ENCODE data around the gene ENHO. TPM values are rescaled to one million over a fixed set of nuclear protein-coding genes. Genes with fewer than 3 reads are reported as not detected.

The ENHO gene
- polyA plus RNA-seq, 3 donors, result 2.3 to 3.2 (median 2.7) TPM

GRCh38 chr9:34564617-34565016, 41.8 kb upstream of the ENHO start:
- Histone ChIP-seq H3K79me2 (ENCODE audit: insufficient read depth, low read length) (no peaks in the 10 kb centered on the region), H3K4me2 (replicated peaks; ENCODE audit: extremely low read depth, low read length, poor library complexity, severe bottlenecking) (no peak overlapping the region), H3K9me3 (replicated peaks in 1 of 2; ENCODE audit: control insufficient read depth in 1 of 2, insufficient read depth in 1 of 2, low read length in 2 of 2) (peaks cover 0 to 7% of the 10 kb centered on the region in 2 donors), H3K27me3 (ENCODE audit: control insufficient read depth in 2 of 2, insufficient read depth in 2 of 2, low read length in 2 of 2) (peaks cover 0 to 9% of the 10 kb centered on the region in 2 donors), H3K4me3 (replicated peaks in 1 of 3; ENCODE audit: low read depth in 2 of 3, low read length in 3 of 3) (no peak overlapping the region), H3K36me3 (replicated peaks in 1 of 2; ENCODE audit: control insufficient read depth in 1 of 2, insufficient read depth in 2 of 2, low read length in 2 of 2) (no peaks in the 10 kb centered on the region), H2AFZ (ENCODE audit: insufficient read depth, low read depth, low read length, poor library complexity, severe bottlenecking) (no peak overlapping the region), H4K20me1 (ENCODE audit: insufficient read depth, low read length) (no peaks in the 10 kb centered on the region), H3K9ac (ENCODE audit: insufficient read depth, low read length, poor library complexity, severe bottlenecking) (no peak overlapping the region), H3K4me1 (ENCODE audit: control insufficient read depth in 1 of 2, insufficient read depth in 2 of 2, low read length in 2 of 2) (no peaks in the 10 kb centered on the region), H3K27ac (ENCODE audit: low read depth in 1 of 2, low read length in 2 of 2) (no peak overlapping the region)
- DNase-seq, result no peak
- Mint-ChIP-seq H3K4me1 (no peaks in the 10 kb centered on the region), H3K4me3 (no peak overlapping the region), H3K9me3 (peaks cover 0 to 10% (median 7%) of the 10 kb centered on the region in 7 donors), H3K27ac (no peak overlapping the region), H3K36me3 (no peaks in the 10 kb centered on the region), H3K27me3 (ENCODE audit: low read depth in 3 of 3) (peaks cover 23 to 30% (median 27%) of the 10 kb centered on the region in 3 donors)
- no peak for TF ChIP-seq CTCF (IDR thresholded peaks at IDR 0.05)
- intact Hi-C loops (cut with micrococcal nuclease), result no loop called here
- 96% methylated on average over 16 of the region's 16 CpGs for WGBS (ENCODE audit: insufficient coverage)

- H3K9me3 ChIP-seq (replicated peaks in 1 of 2; ENCODE audit: control insufficient read depth in 1 of 2, insufficient read depth in 1 of 2, low read length in 2 of 2), result peaks cover 0 to 7% of the 10 kb centered on the region in 2 donors
- Mint-ChIP-seq H3K36me3 (no peaks in the 10 kb centered on the region), H3K4me1 (no peaks in the 10 kb centered on the region), H3K27ac (no peak overlapping the region), H3K4me3 (no peak overlapping the region), H3K9me3 (peaks cover 0 to 10% (median 7%) of the 10 kb centered on the region in 7 donors), H3K27me3 (ENCODE audit: low read depth in 3 of 3) (peaks cover 28 to 37% (median 30%) of the 10 kb centered on the region in 3 donors)
- no peaks in the 10 kb centered on the region for H3K36me3 ChIP-seq (replicated peaks in 1 of 2; ENCODE audit: control insufficient read depth in 1 of 2, insufficient read depth in 2 of 2, low read length in 2 of 2)
- H4K20me1 ChIP-seq (ENCODE audit: insufficient read depth, low read length), result no peaks in the 10 kb centered on the region
- no peaks in the 10 kb centered on the region for H3K4me1 ChIP-seq (ENCODE audit: control insufficient read depth in 1 of 2, insufficient read depth in 2 of 2, low read length in 2 of 2)
- H3K27ac ChIP-seq (ENCODE audit: low read depth in 1 of 2, low read length in 2 of 2), result no peak overlapping the region
- no peak overlapping the region for H3K9ac ChIP-seq (ENCODE audit: insufficient read depth, low read length, poor library complexity, severe bottlenecking)
- peaks cover 0 to 14% of the 10 kb centered on the region in 2 donors for H3K27me3 ChIP-seq (ENCODE audit: control insufficient read depth in 2 of 2, insufficient read depth in 2 of 2, low read length in 2 of 2)
- H3K79me2 ChIP-seq (ENCODE audit: insufficient read depth, low read length), result no peaks in the 10 kb centered on the region
- 52% methylated on average over 5 of the region's 5 CpGs for WGBS (ENCODE audit: insufficient coverage)
- no peak overlapping the region for H3K4me3 ChIP-seq (replicated peaks in 1 of 3; ENCODE audit: low read depth in 2 of 3, low read length in 3 of 3)
- H3K4me2 ChIP-seq (replicated peaks; ENCODE audit: extremely low read depth, low read length, poor library complexity, severe bottlenecking), result no peak overlapping the region
- no peak overlapping the region for H2AFZ ChIP-seq (ENCODE audit: insufficient read depth, low read depth, low read length, poor library complexity, severe bottlenecking)
- no peak for TF ChIP-seq CTCF (IDR thresholded peaks at IDR 0.05)
- intact Hi-C loops (cut with micrococcal nuclease), result no loop called here
- no peak for DNase-seq
Measured at GRCh38 chr9:34563262-34563661, 40.5 kb upstream of the ENHO start.

Measured in CD14-positive monocyte (primary cell).